ENCODE results near the gene NAV2.

NAV2 gene

GRCh38 chr11:20087118-20087521 lies 374.5 kb downstream of the NAV2 start:
- no peak for DNase-seq (ENCODE audit: low read depth in 2 of 2)

GRCh38 chr11:20088397-20089225 lies 376.0 kb downstream of the NAV2 start:
- no peak for DNase-seq (ENCODE audit: low read depth in 2 of 2)

GRCh38 chr11:20089367-20089766 lies 376.7 kb downstream of the NAV2 start:
- no peak for DNase-seq (ENCODE audit: low read depth in 2 of 2)

- no peak for DNase-seq (ENCODE audit: low read depth in 2 of 2)
Observed at GRCh38 chr11:20089796-20090653, 377.4 kb downstream of the NAV2 start.

GRCh38 chr11:20090654-20091374 lies 378.2 kb downstream of the NAV2 start:
- no peak for DNase-seq (ENCODE audit: low read depth in 2 of 2)

- no peak for DNase-seq (ENCODE audit: low read depth in 2 of 2)
Observed at GRCh38 chr11:20093775-20094174, 381.1 kb downstream of the NAV2 start.

- DNase-seq (ENCODE audit: low read depth in 2 of 2) = no peak
Observed at GRCh38 chr11:20095189-20095588, 382.6 kb downstream of the NAV2 start.

- no peak for DNase-seq (ENCODE audit: low read depth in 2 of 2)
Observed at GRCh38 chr11:20097319-20098221, 384.9 kb downstream of the NAV2 start.

GRCh38 chr11:20099527-20099926 lies 386.9 kb downstream of the NAV2 start:
- DNase-seq (ENCODE audit: low read depth in 2 of 2) = no peak

GRCh38 chr11:20102397-20102796 lies 389.8 kb downstream of the NAV2 start:
- no peak for DNase-seq (ENCODE audit: low read depth in 2 of 2)

GRCh38 chr11:20103281-20103680 lies 390.6 kb downstream of the NAV2 start:
- DNase-seq (ENCODE audit: low read depth in 2 of 2) = no peak

- DNase-seq (ENCODE audit: low read depth in 2 of 2) = no peak
Observed at GRCh38 chr11:20105427-20105826, 392.8 kb downstream of the NAV2 start.

- DNase-seq (ENCODE audit: low read depth in 2 of 2) = no peak
Observed at GRCh38 chr11:20109731-20110445, 397.3 kb downstream of the NAV2 start.

- no peak for DNase-seq (ENCODE audit: low read depth in 2 of 2)
Observed at GRCh38 chr11:20110908-20111669, 398.5 kb downstream of the NAV2 start.

- no peak for DNase-seq (ENCODE audit: low read depth in 2 of 2)
Observed at GRCh38 chr11:20111871-20112270, 399.2 kb downstream of the NAV2 start.

- no peak for DNase-seq (ENCODE audit: low read depth in 2 of 2)
Observed at GRCh38 chr11:20112291-20113148, 399.9 kb downstream of the NAV2 start.

- DNase-seq (ENCODE audit: low read depth in 2 of 2) = no peak
Observed at GRCh38 chr11:20113149-20113438, 400.5 kb downstream of the NAV2 start.

- no peak for DNase-seq (ENCODE audit: low read depth in 2 of 2)
Observed at GRCh38 chr11:20114588-20114987, 402.0 kb downstream of the NAV2 start.

- DNase-seq (ENCODE audit: low read depth in 2 of 2) = no peak
Observed at GRCh38 chr11:20116825-20117224, 404.2 kb downstream of the NAV2 start.
